ENCODE data around the gene KDSR.

Gene KDSR, protein sequence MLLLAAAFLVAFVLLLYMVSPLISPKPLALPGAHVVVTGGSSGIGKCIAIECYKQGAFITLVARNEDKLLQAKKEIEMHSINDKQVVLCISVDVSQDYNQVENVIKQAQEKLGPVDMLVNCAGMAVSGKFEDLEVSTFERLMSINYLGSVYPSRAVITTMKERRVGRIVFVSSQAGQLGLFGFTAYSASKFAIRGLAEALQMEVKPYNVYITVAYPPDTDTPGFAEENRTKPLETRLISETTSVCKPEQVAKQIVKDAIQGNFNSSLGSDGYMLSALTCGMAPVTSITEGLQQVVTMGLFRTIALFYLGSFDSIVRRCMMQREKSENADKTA

DNA sequence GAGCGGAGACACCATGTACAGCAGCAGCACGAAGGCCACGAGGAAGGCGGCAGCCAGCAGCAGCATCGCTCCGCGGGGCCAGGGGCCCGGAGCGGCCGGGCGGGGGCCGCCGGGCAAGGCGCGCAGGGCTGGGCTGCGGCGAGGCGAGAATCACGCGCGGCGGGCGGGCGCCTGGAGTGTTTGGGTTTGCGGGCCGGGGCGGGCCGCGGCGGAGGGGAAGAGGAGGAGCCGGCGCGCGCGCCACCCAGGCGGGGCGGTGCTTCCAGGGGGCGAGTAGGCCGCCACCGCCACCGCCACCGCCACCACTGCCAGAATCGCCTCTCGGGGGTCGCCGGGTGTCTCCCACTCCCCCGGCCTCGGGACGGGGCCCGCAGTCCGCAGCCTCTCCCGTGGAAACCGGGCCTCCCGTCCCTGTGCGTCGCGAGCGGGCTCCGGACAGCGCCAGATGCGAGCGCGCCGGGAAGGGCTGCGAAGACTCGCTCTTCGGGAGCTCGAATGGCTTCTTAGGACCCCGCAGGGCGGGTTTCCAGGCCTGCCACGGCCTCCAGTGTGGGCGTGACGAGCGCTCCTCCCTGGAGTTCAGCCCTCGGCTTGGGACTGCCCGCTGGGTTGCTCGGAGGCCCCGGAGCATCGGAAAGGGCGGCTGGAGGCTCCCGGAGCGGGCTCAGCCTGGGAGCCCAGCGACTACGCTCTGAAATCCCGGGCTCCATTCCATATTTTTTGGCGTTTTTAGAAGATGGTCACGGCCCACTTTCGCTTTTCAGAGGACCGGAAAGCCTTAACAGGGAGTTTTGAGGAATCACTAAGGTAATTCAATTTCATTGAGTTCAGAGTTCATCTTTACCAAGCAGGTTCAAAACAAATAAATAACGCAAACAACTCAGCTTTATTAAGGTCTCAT, at the start of gene KDSR:
Gene KDSR (minus strand): TSS at position 154 of the 901 bp plus-strand sequence. CDS start 88 bp downstream, at position 66.
- peak; percentile 74 for DNase-seq

DNA sequence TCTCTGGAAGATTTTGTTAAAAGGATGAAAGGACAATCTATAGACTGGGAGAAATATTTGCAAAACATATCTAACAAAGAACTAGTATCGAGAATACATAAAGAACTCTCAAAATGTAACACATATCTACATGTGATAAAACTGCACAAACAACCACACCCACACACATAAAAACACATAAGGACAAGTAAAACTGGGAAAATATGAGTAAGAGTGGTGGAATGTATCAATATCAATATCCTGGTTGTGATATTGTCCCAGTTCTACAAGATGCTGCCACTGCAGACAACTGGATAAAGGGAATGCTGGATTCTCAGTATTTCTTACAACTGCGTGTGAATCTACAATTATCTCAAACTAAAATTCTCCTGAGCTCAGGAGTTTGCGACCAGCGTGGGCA, 45.9 kb upstream of the KDSR start:
- DNase-seq = no peak

DNA sequence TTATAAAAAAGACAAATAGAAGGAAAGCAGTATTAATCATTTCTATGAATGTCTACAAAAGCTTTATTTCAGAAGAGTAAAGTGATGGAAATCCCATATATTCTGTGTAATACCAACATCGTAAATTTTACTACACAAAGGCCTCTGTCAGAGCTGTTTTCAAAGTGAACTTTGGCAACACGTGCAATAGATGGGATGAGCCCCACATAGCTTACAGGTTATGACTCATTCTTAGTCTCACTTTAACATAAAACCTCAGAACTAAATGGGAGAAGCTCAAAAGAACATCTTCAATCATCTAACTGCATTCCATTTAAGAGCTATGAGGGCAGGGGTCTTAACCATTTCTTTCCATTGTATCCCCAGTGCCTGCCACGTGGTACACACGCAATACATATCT, 43.8 kb upstream of the KDSR start:
- DNase-seq = no peak

DNA sequence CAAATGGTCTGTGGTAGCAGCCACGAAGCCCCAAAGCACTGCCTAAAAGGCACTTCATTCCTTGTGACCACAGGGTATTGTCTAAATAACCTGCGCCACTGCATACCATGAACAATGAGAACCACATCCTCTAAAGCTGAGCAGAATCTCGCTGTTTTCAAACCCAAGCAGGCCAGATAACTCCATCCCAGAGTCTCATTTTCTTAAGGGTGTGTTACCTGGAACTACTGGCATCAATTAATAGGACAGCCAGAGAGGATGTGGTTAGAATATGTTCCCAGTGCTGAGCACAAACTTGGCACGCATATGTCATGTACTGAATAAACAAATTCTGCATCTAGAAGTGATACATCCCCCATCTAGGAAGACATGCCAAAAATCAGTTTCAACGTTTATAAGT, 42.3 kb upstream of the KDSR start:
- DNase-seq = no peak

DNA sequence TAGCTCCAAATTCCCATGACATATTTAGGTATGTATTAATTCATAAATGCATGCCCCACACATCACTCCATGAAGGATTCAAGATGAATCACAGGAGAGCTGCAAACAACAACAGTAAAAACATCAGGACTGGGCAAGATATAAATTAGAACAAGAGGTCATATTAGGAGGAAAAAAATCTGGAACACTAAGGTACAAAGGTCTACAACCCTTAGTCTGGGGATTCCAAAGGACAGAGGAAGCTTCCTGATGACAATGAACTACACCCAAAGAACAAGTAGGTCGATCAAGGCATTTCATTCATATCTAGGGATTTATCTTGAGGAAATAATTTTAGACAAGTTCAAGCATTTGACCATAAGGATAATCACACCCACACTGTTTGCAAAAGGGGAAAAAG, 40.7 kb upstream of the KDSR start:
- no peak for DNase-seq

DNA sequence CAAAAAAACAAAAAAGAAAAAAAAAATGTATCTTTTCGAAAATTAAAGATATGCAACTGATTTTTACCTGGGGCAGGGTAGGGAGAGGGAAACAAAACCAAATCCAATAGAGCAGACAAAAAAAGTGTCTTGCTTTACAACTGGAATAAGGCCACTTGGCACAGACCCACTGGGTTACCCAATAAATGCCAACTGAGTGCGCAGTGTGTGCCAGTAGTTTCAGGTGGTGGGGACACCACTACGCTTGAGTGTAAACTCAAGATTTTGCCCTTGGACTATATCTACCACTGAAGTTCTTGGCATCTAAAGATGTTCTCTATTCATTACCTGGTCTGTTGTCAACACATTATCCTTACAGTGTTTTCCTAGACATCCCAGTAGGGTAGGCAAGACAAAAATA, 39.0 kb upstream of the KDSR start:
- no peak for DNase-seq

DNA sequence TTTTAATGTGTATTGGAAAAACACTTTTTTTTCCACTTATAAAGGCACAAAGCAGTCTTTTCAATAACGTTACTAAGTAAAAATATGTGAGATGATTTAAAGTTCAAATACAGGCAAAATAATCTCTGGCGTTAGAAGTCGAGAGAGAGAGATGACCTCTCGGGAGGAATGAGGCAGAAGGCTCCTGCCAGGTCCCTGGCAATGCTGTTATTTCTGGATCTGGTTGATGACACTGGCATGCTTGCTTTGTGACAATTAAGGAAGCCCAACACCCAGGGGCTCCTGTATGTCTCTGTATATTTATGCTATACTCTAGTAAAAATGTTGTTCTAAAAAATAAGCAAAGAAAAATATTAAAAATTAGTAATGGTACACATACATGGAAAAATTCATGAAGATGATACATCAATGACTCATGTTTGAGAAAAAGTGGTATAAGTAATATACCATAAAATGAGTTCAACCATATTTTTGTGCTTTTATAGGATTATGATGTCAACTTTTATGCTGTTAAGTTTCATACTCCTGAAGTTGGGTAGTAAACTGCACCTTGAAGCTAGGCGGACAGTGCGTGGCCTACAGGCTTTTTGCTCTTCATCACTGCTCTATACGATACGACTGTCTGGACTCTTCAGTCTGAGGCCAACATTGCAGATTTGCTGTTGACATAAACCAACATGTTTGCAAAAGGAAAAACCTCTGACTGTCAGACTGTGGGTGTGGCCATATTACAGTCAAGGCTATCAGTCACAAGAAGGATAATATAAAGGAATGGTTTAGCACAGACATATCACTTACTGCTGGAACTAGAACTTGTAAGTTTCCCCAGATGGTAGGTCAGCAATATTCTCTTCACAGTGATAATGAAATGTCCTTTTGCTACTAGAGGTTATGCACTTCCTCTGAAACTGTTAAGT, 35.5 kb upstream of the KDSR start:
- no peak for DNase-seq

DNA sequence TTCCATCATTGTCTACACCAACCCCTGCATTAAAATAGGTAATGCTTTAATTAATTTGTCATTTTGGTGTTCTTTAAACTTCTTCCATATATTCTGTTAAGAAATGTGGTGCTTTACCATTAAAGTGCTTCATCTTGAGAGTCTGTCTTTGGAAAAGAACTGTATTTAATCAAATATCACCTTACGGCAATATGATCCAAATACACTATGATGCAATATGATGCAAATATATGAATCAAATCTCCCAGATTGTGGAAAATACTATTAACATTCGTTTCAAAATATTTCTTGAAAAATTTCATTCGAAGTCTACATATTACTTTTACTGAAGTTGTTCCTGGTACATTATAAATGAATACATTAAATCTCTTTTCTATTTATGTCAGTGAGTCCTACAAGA, 32.3 kb upstream of the KDSR start:
- DNase-seq = no peak

DNA sequence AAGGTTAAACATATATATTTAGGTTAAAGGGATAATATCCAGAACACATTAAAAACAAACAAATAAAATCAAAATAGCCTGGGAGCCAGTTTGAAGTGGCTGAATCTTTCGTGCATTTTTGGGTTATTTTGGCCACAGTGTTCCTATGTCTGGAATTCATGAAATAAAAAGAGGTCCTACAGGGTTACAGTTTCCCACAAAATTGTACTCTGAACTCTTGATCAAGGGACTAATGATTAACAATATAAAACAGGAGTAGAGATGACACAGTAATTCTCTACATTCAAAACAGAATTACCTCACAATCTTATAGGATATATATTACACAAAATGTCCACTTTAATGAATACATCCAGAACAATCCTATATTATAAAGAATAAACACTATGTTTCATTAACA, 30.3 kb upstream of the KDSR start:
- DNase-seq = no peak

DNA sequence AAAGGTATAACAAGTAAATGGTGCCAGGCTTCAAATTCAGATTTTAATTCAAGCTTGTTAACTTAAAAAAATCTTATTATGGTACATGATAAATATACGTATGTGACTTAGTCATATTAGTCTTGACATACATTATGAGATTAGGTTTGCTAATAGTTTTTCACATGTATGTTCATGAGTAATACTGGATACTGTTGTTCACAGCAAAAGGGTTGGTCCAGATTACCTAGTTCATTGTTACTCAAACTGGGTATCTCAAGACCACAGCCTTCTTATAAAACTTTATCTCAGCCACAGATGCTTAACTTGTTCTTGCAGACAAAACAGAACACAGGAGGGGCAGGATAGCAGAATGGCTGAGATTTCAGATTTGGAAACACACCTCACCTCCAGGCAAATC, 28.5 kb upstream of the KDSR start:
- DNase-seq = no peak

DNA sequence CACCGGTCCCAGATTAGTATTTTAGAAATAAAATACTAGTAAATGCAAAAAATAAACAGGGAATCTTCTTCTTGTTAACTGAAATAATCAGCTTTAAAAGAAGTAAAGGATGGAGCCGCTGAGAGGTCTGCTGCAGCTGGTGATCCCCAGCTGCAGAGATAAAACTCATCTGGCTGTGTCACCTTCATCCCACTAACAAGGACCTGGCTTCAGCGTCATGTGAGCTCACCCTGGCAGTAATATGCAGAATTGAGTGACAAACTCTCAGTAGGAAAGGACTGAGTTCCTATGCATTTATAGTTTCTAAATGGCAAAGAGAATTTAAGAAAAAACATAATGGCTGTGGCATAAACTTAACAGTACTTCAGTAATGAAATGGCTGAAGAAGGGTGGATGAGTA, 27.9 kb upstream of the KDSR start:
- DNase-seq = no peak

DNA sequence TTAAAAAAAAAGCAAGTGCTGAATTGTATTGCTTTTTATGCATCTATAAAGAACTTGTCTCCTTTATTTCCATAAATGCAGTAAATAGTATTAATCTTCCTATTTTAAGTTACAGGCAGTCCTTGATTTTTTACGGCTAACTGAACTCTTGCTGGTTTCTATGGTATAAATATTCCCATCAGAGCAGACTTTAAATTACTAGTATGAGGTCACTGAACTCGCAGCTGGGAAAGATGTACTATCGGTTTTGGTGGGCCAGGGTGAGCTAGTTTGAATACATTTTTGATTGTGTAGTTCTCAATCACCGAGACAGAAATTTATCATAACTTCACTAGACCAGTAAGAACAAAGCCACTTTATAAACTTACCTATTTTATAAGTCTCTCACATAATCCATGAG, 20.9 kb upstream of the KDSR start:
- no peak for DNase-seq

DNA sequence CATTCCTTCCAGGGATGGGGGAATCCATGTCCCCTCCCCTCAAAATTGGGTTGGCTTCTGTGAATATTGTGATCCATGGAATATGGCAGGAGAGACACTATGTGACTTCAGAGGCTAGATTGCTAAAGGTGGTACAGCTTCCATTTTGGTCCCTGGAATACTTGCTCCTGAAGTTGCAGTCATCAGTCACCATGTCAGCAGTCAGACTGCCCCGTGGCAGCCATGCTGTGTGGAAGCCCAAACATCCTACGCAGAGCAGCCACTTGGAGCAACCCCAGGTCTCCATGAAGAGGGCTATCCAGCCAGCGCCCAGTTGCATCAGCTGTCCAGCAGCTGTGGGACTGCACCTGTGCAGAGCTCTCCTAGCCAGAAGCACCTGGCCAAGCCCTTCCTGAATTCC, 15.8 kb upstream of the KDSR start:
- DNase-seq = no peak

DNA sequence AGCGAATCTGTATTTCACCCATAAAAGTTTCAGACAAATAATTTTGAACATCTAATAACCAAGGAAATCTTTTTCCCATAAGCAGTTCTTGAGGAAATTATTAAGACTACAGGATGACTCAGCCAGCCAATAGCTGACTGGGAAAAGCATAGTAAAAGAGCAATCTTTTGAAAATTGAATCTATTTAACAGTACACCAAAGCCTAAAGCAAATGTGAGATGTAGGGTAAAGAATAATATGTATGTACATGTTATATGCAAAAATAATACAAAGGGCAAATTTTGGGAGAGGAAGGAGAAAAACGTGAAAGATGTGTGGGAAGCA, 12.6 kb upstream of the KDSR start:
- no peak for DNase-seq

DNA sequence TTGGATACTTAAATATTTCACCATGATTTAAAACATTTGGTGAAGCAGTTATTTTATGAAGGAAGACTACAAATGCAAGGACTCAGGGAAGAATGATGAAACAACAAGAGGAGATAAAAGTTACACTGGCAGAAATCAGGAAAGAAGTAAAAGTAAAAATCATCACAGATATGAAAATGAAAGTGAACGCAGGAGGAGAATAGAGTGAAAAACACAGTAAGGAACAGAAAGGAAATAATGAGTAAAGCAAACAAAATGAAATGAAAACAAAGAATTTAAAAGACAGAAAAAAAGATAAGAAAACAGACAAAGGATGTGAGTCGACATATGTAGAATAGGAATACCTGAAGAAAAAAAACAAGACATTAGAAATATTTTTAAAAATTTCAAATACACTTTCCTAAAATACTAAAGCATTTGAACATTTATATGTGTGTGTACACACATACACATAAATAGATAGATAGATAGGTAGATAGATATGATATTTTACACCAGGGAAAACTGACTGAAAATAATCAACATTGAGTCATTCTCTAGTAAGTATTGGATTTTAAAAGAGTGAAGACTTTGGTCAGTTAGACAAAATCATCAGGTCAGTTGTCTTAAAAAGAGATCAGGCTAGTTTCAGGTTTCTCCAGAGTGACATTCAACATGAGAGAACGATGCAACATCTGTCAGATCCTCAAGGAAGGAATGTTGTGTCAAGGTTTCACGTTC, 12.1 kb upstream of the KDSR start:
- DNase-seq = no peak

DNA sequence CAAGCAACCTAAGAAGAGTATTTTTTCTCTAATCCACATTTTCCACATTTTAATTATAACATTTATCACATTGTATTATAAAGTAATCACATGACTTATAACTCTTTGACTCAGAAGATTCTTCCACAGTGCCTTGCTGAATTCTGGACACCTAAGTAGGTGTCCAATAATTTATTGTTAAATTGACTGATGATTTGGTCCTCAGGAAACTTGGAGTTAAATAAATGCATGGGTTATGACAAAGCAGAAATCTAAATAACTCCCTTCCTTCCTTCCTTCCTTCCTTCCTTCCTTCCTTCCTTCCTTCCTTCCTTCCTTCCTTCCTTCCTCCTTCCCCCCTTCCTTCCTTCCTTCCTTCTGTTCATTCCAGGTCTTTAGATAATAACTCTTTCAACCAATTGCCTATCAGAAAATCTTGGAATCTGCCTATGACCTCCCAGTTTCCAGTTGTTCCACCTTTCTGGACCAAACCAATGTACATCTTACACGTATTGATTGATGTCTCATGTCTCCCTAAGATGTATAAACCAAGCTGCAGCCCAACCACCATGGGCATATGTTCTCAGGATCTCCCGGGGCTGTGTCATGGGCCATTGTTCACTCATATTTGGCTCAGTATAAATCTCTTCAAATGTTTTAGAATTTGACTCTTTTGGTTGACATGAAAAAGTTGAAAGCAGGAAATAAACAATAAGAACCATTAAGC, 10.4 kb upstream of the KDSR start:
- DNase-seq = no peak

DNA sequence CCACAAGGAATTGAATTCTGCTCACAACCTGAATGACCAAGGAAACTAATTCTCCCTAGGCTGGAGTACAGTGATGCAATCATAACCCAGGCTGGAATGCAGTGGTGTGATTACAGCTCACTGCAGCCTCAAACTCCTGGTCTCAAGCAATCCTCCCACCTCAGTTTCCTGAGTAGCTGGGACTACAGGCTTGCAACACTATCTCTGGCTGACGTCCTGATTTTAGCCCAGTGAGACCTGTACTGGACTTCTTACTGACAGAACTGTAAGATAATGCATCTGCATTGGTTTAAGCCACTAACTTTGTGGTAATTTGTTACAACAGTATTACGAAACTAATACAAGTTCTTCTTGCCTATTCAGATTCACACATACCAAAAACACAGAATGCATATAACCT, 9.5 kb upstream of the KDSR start:
- DNase-seq = no peak

DNA sequence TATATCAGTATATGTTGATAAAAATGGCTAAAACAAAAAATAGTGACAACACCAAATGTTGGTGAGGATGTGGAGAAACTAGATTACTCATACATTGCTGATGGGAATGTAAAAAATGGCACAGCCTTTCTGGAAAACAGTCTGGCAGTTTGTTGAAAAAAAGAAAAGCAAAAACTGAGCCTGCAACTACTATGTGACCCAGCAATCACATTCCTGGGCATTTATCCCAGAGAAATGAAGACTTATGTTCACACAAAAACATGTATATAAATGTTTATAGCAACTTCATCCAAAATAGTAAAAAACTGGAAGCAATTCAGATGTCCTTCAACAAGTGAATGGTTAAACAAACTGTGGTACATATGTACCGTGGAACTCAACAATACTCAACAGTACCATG, 7.5 kb upstream of the KDSR start:
- no peak for DNase-seq

DNA sequence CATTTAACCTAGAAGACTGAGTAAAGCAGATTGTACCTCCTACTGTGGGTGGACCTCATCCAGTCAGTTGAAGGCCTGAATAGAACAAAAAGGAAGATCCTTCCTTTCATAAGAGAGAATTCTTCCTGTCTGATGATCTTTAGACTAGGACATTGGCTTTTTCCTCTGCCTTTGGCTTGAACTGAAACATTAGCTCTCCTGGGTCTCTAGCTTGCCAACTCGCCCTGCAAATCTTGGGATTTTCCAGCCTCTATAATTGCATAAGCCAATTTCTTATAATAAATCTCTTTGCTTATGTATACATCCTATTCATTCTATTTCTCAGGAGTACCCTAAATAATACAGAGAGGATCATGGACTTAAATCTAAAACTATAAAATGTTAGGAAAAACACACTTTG, 6.2 kb upstream of the KDSR start:
- no peak for DNase-seq

DNA sequence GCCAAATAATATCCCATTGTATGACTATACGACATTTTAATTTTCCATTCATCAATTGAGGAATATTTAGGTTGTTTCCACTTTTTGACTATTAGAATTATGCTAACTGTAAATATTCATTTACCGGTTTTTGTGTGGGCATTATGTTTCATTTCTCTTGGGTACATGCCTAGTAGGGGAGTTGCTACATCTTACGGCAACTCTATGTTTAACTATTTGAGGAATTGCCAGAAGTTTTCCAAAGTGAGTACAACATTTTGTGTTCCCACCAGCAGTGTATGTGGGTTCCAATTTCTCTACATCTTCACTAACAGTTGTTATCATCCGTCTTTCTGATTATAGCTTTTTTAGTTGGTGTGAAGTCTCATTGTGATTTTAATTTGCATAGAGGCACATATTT, 1.6 kb upstream of the KDSR start:
- no peak for DNase-seq

DNA sequence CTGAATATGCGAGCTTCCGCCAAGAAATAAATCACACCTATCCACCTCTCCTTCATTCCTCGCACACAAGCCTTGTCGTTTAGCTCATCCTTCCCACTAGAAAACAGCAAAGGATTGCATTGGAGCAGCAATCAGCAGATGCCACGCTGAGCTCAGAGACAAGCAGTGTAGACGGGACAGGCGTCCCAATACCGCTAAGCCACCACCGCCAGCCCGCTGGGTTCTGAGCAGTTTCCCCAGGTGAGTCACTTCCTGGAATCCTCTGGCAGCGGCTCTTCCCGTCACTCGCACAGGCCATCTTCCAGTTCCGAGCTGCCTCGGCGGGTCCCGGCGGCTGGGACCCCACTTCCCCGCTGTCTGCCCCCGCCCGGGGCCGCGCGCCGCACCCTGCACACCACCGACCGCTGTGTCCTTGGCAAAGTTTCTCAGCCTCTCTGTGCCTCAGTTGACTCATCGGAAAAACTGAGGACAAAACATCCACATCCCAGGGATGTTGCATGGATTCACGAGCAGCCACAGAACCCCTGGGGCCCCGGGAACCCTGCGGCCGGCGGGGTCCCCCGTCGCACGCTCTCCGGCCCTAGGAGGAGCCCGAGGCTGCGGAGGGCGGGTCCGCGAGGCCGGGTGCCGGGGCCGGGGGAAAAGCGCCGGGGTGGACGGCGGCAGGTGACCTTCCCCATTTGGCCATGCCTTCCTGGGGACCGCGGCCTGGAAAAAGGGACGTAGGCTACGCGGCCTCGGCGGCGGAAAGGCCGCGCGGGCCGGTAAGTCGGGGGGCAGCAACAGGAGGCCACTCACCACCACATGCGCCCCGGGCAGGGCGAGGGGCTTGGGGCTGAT, 573 bp downstream of the KDSR start:
- peak; percentile 67 for DNase-seq
